AG10803 (cell line): ENCODE measurements around the gene TSHZ1.

Source experiments
- DNase-seq: peaks from one replicate; pipeline ENCODE4 v3.0.0; 2010; ENCODE audit warnings: low read depth
- H3K4me3 ChIP-seq: 2 replicates; pipeline ENCODE4 v1.5.1; 2011; ENCODE audit warnings: mild to moderate bottlenecking, low read length, control low read depth
- CTCF ChIP-seq: conservative IDR thresholded peaks from 2 replicates; pipeline ENCODE4 v1.5.1; 2011; ENCODE audit warnings: mild to moderate bottlenecking, low read length, control low read depth, inconsistent platforms

TSHZ1 gene

GRCh38 chr18:75172299-75173124 lies 38.1 kb upstream of the TSHZ1 start:
- no peak for TF ChIP-seq CTCF
- DNase-seq, result no peak
- no peak overlapping the region for H3K4me3 ChIP-seq

- H3K4me3 ChIP-seq, result no peak overlapping the region
- TF ChIP-seq CTCF, result no peak
- DNase-seq, result no peak
Observed at GRCh38 chr18:75173125-75173432, 37.5 kb upstream of the TSHZ1 start.

- TF ChIP-seq CTCF, result no peak
- DNase-seq, result no peak
- no peak overlapping the region for H3K4me3 ChIP-seq
Observed at GRCh38 chr18:75173738-75174137, 36.9 kb upstream of the TSHZ1 start.

GRCh38 chr18:75176849-75177248 lies 33.7 kb upstream of the TSHZ1 start:
- no peak overlapping the region for H3K4me3 ChIP-seq
- TF ChIP-seq CTCF, result no peak
- no peak for DNase-seq

GRCh38 chr18:75178376-75178775 lies 32.2 kb upstream of the TSHZ1 start:
- H3K4me3 ChIP-seq, result no peak overlapping the region
- DNase-seq, result no peak
- no peak for TF ChIP-seq CTCF

GRCh38 chr18:75179819-75180600 lies 30.6 kb upstream of the TSHZ1 start:
- DNase-seq, result no peak
- no peak overlapping the region for H3K4me3 ChIP-seq
- TF ChIP-seq CTCF, result no peak

GRCh38 chr18:75183524-75183923 lies 27.1 kb upstream of the TSHZ1 start:
- DNase-seq, result no peak
- H3K4me3 ChIP-seq, result no peak overlapping the region
- no peak for TF ChIP-seq CTCF
